CD4-positive, alpha-beta memory T cell (primary cell): ENCODE data around the gene PRPSAP2. TPM values are rescaled to one million over a fixed set of nuclear protein-coding genes. Genes with fewer than 3 reads are reported as not detected.

ENCODE experiments used
- CTCF ChIA-PET: fragments of 350-600 bp; sonication (Branson Sonifier 250); formaldehyde crosslinking; loops from one replicate; lab custom pipeline; 2021; ENCODE audit warnings: inconsistent platforms; ENCODE audit not compliant: partially characterized antibody; lab: Charles Lee
- POLR2A ChIA-PET: fragments of 350-600 bp; sonication (Branson Sonifier 250); formaldehyde crosslinking; loops from one replicate; lab custom pipeline; 2021; ENCODE audit not compliant: partially characterized antibody; lab: Charles Lee
- DNase-seq, 5 donors: peaks; one replicate each; pipeline versions ENCODE4 v3.0.0 to v3.0.0-alpha.2; 2020 to 2022; ENCODE audit warnings: mixed read lengths in 1 of 5
- H3K27ac ChIP-seq: one replicate; pipeline ENCODE4 v1.7.0; 2013; ENCODE audit warnings: low read depth, low read length
- H3K27me3 ChIP-seq: 2 replicates; pipeline ENCODE4 v1.7.0; 2013; ENCODE audit warnings: mild to moderate bottlenecking, low read length, moderate library complexity; ENCODE audit not compliant: insufficient read depth
- H3K36me3 ChIP-seq: 2 replicates; pipeline ENCODE4 v1.7.0; 2013; ENCODE audit warnings: mild to moderate bottlenecking, low read length, moderate library complexity; ENCODE audit not compliant: insufficient read depth
- H3K4me1 ChIP-seq: 2 replicates; pipeline ENCODE4 v1.7.0; 2013; ENCODE audit warnings: mild to moderate bottlenecking, low read length, moderate library complexity; ENCODE audit not compliant: insufficient read depth
- H3K4me3 ChIP-seq, 2 donors: one replicate each; pipeline ENCODE4 v1.7.0; 2013; ENCODE audit warnings: low read length in 2 of 2, mild to moderate bottlenecking in 1 of 2
- H3K9me3 ChIP-seq, 2 donors: one replicate each; pipeline ENCODE4 v1.7.0; 2013; ENCODE audit warnings: low read length in 2 of 2, control low read depth in 1 of 2; ENCODE audit not compliant: control insufficient read depth in 1 of 2
- H3K27ac Mint-ChIP-seq, 7 donors: one replicate each; pipeline ENCODE4 v1.8.0; 2020 to 2021; ENCODE audit warnings: mixed read lengths in 7 of 7, mild to moderate bottlenecking in 6 of 7, inconsistent platforms in 3 of 7, moderate library complexity in 3 of 7
- H3K27me3 Mint-ChIP-seq, 2 donors: one replicate each; pipeline ENCODE4 v1.8.0; 2020 to 2021; ENCODE audit warnings: mixed read lengths in 2 of 2
- H3K36me3 Mint-ChIP-seq, 2 donors: one replicate each; pipeline ENCODE4 v1.8.0; 2020 to 2021; ENCODE audit warnings: mixed read lengths in 2 of 2, inconsistent platforms in 1 of 2, mild to moderate bottlenecking in 1 of 2
- H3K4me1 Mint-ChIP-seq, 4 donors: one replicate each; pipeline ENCODE4 v1.8.0; 2020 to 2021; ENCODE audit warnings: mixed read lengths in 4 of 4, mild to moderate bottlenecking in 1 of 4
- H3K4me3 Mint-ChIP-seq, 8 donors: one replicate each; pipeline ENCODE4 v1.8.0; 2020 to 2021; ENCODE audit warnings: mixed read lengths in 8 of 8, mild to moderate bottlenecking in 7 of 8, moderate library complexity in 6 of 8, inconsistent platforms in 3 of 8
- H3K9me3 Mint-ChIP-seq, 8 donors: one replicate each; pipeline ENCODE4 v1.8.0; 2020 to 2021; ENCODE audit warnings: mixed read lengths in 8 of 8, mild to moderate bottlenecking in 5 of 8, inconsistent platforms in 3 of 8, moderate library complexity in 1 of 8
- intact Hi-C: fragments of 100-400 bp; cut with micrococcal nuclease; formaldehyde crosslinking; loops from one replicate; pipeline ENCODE4 v1.15.1; 2023
- polyA plus RNA-seq, 2 donors: library from polyadenylated mRNA; unstranded; fragments of 300-500 nt; fragmentation: Illumina TruSeq; gene quantifications; one replicate each; pipeline ENCODE4 v1.2.3, GENCODE V29; 2021
- total RNA-seq, 2 experiments: library from RNA; stranded (reverse); gene quantifications; one replicate each; pipeline ENCODE4 v1.2.3, GENCODE V29; 2021

PRPSAP2 gene
- total and polyA plus RNA-seq, 4 experiments from 2014 or later = 32.3 to 55.6 (median 49.3) TPM

GRCh38 chr17:18851201-18851600, 6.7 kb upstream of the PRPSAP2 start:
- Histone ChIP-seq H3K27ac (no peak overlapping the region), H3K36me3 (no peaks in the 10 kb centered on the region), H3K4me3 (no peak overlapping the region), H3K27me3 (no peaks in the 10 kb centered on the region), H3K4me1 (peaks cover 10% of the 10 kb centered on the region), H3K9me3 (no peaks in the 10 kb centered on the region)
- Mint-ChIP-seq H3K4me1 (peaks cover 8 to 15% (median 10%) of the 10 kb centered on the region in 4 donors), H3K4me3 (no peak overlapping the region), H3K27me3 (peaks cover 0 to 1% of the 10 kb centered on the region in 2 donors), H3K36me3 (peaks cover 0 to 3% of the 10 kb centered on the region in 2 donors), H3K9me3 (no peaks in the 10 kb centered on the region), H3K27ac (no peak overlapping the region)
- ChIA-PET CTCF (no interaction called here), POLR2A (no interaction called here)
- no peak for DNase-seq
- intact Hi-C loops = loop anchor here (10.0 kb wide), 2 partner anchors 54 to 524 kb away; partner anchors contain the start of gene MAPK7

GRCh38 chr17:18854956-18855355, 3.0 kb upstream of the PRPSAP2 start:
- H3K36me3 Mint-ChIP-seq = peaks cover 0 to 8% of the 10 kb centered on the region in 2 donors
- H3K4me1 Mint-ChIP-seq = peaks cover 24 to 40% (median 31%) of the 10 kb centered on the region in 4 donors
- Histone ChIP-seq H3K27ac (no peak overlapping the region), H3K9me3 (no peaks in the 10 kb centered on the region), H3K4me1 (peaks cover 36% of the 10 kb centered on the region), H3K36me3 (no peaks in the 10 kb centered on the region), H3K27me3 (no peaks in the 10 kb centered on the region), H3K4me3 (no peak overlapping the region)
- no peak for DNase-seq
- H3K27me3 Mint-ChIP-seq = peaks cover 0 to 1% of the 10 kb centered on the region in 2 donors
- no peaks in the 10 kb centered on the region for H3K9me3 Mint-ChIP-seq
- peak overlapping the region in 4 of 7 donors; percentile 6 to 91 (median 71) for H3K27ac Mint-ChIP-seq
- POLR2A ChIA-PET = interaction anchor here (1.0 kb wide), 1 partner anchor 106 kb away, joined by 3 read pairs; no protein-coding TSS in a partner anchor
- peak overlapping the region; percentile 66 to 99 (median 96) for H3K4me3 Mint-ChIP-seq
- CTCF ChIA-PET = no interaction called here
- intact Hi-C loops = loop anchor here (10.0 kb wide), 2 partner anchors 50 to 520 kb away; partner anchors contain the start of gene MAPK7

- Mint-ChIP-seq H3K27me3 (no peaks in the 10 kb centered on the region), H3K4me1 (peaks cover 31 to 50% (median 41%) of the 10 kb centered on the region in 4 donors), H3K4me3 (peak overlapping the region; percentile 92 to 99 (median 96)), H3K27ac (peak overlapping the region; percentile 90 to 98 (median 94)), H3K9me3 (no peaks in the 10 kb centered on the region), H3K36me3 (peaks cover 0 to 8% of the 10 kb centered on the region in 2 donors)
- intact Hi-C loops = loop anchor here (2.0 to 10.0 kb wide), 3 partner anchors 49 to 519 kb away; partner anchors contain the start of genes MAPK7 and TVP23B
- peak; percentile 85 to 95 (median 86) for DNase-seq
- no peaks in the 10 kb centered on the region for H3K9me3 ChIP-seq
- ChIA-PET POLR2A (interaction anchor here (1.0 kb wide), 2 partner anchors 100 to 105 kb away, joined by 3 read pairs; no protein-coding TSS in a partner anchor), CTCF (no interaction called here)
- no peaks in the 10 kb centered on the region for H3K36me3 ChIP-seq
- peak overlapping the region; percentile 62 to 79 for H3K4me3 ChIP-seq
- H3K4me1 ChIP-seq = peaks cover 46% of the 10 kb centered on the region
- H3K27me3 ChIP-seq = no peaks in the 10 kb centered on the region
- peak overlapping the region; percentile 48 for H3K27ac ChIP-seq
Measured at GRCh38 chr17:18855831-18856569, 1.9 kb upstream of the PRPSAP2 start.

GRCh38 chr17:18856570-18856915, 1.4 kb upstream of the PRPSAP2 start:
- ChIA-PET POLR2A (interaction anchor here (1.0 to 1.9 kb wide), 2 partner anchors 99 to 231 kb away, joined by 3 to 7 read pairs; no protein-coding TSS in a partner anchor), CTCF (no interaction called here)
- no peaks in the 10 kb centered on the region for H3K9me3 Mint-ChIP-seq
- H3K9me3 ChIP-seq = no peaks in the 10 kb centered on the region
- H3K4me1 Mint-ChIP-seq = peaks cover 33 to 54% (median 43%) of the 10 kb centered on the region in 4 donors
- peaks cover 0 to 8% of the 10 kb centered on the region in 2 donors for H3K36me3 Mint-ChIP-seq
- H3K27ac ChIP-seq = peak overlapping the region; percentile 48
- H3K36me3 ChIP-seq = no peaks in the 10 kb centered on the region
- DNase-seq = peak in 1 of 5 donors; percentile 6
- H3K27me3 ChIP-seq = no peaks in the 10 kb centered on the region
- H3K27ac Mint-ChIP-seq = peak overlapping the region; percentile 90 to 98 (median 94)
- H3K4me3 ChIP-seq = peak overlapping the region; percentile 62 to 79
- peak overlapping the region; percentile 92 to 99 (median 96) for H3K4me3 Mint-ChIP-seq
- H3K27me3 Mint-ChIP-seq = no peaks in the 10 kb centered on the region
- peaks cover 47% of the 10 kb centered on the region for H3K4me1 ChIP-seq
- intact Hi-C loops = loop anchor here (2.0 to 10.0 kb wide), 3 partner anchors 48 to 518 kb away; partner anchors contain the start of genes MAPK7 and TVP23B

- no peaks in the 10 kb centered on the region for H3K27me3 ChIP-seq
- H3K27ac ChIP-seq = peak overlapping the region; percentile 72
- Mint-ChIP-seq H3K9me3 (no peaks in the 10 kb centered on the region), H3K4me3 (peak overlapping the region; percentile 79 to 96 (median 92)), H3K27me3 (no peaks in the 10 kb centered on the region), H3K27ac (peak overlapping the region; percentile 63 to 98 (median 92)), H3K4me1 (peaks cover 38 to 68% (median 47%) of the 10 kb centered on the region in 4 donors), H3K36me3 (peaks cover 0 to 8% of the 10 kb centered on the region in 2 donors)
- ChIA-PET POLR2A (interaction anchor here (0.6 to 2.3 kb wide), 11 partner anchors 8 to 542 kb away, joined by 3 to 22 read pairs (median 4); partner anchors contain the start of gene FAM83G), CTCF (interaction anchor here (0.8 to 2.5 kb wide), 4 partner anchors 9 to 233 kb away, joined by 3 to 12 read pairs (median 4); no protein-coding TSS in a partner anchor)
- no peak for DNase-seq
- H3K4me1 ChIP-seq = peaks cover 53% of the 10 kb centered on the region
- intact Hi-C loops = loop anchor here (1.0 to 10.0 kb wide), 3 partner anchors 46 to 516 kb away; partner anchors contain the start of genes FAM83G and MAPK7
- H3K4me3 ChIP-seq = peak overlapping the region; percentile 63 to 87
- H3K9me3 ChIP-seq = no peaks in the 10 kb centered on the region
- no peaks in the 10 kb centered on the region for H3K36me3 ChIP-seq
Measured at GRCh38 chr17:18858567-18859245, 775 bp downstream of the PRPSAP2 start.

- Histone ChIP-seq H3K36me3 (no peaks in the 10 kb centered on the region), H3K9me3 (no peaks in the 10 kb centered on the region), H3K4me1 (peaks cover 53% of the 10 kb centered on the region), H3K4me3 (peak overlapping the region; percentile 63 to 87), H3K27ac (no peak overlapping the region), H3K27me3 (no peaks in the 10 kb centered on the region)
- Mint-ChIP-seq H3K9me3 (no peaks in the 10 kb centered on the region), H3K4me3 (peak overlapping the region; percentile 79 to 96 (median 92)), H3K36me3 (peaks cover 0 to 8% of the 10 kb centered on the region in 2 donors), H3K27ac (peak overlapping the region in 5 of 7 donors; percentile 63 to 98 (median 92)), H3K4me1 (peaks cover 38 to 68% (median 47%) of the 10 kb centered on the region in 4 donors), H3K27me3 (no peaks in the 10 kb centered on the region)
- POLR2A ChIA-PET = interaction anchor here (0.6 to 2.3 kb wide), 9 partner anchors 8 to 543 kb away, joined by 3 to 22 read pairs (median 4); no protein-coding TSS in a partner anchor
- CTCF ChIA-PET = interaction anchor here (0.8 to 2.5 kb wide), 4 partner anchors 8 to 234 kb away, joined by 3 to 12 read pairs (median 4); no protein-coding TSS in a partner anchor
- DNase-seq = no peak
- intact Hi-C loops = loop anchor here (10.0 kb wide), 2 partner anchors 46 to 516 kb away; partner anchors contain the start of gene MAPK7
Measured at GRCh38 chr17:18859256-18859655, 1.3 kb downstream of the PRPSAP2 start.
